ENCODE measurements around the gene KIF9. TPM values are rescaled to one million over a fixed set of nuclear protein-coding genes. Genes with fewer than 3 reads are reported as not detected.
"Not testable (repeated sequence)": the region's sequence is repeated elsewhere in the genome, so short reads cannot be mapped to it uniquely, and the experiment has no call there.

The KIF9 gene
- total RNA-seq, 1 donor from 2014 or later = 7.5 TPM

DNA sequence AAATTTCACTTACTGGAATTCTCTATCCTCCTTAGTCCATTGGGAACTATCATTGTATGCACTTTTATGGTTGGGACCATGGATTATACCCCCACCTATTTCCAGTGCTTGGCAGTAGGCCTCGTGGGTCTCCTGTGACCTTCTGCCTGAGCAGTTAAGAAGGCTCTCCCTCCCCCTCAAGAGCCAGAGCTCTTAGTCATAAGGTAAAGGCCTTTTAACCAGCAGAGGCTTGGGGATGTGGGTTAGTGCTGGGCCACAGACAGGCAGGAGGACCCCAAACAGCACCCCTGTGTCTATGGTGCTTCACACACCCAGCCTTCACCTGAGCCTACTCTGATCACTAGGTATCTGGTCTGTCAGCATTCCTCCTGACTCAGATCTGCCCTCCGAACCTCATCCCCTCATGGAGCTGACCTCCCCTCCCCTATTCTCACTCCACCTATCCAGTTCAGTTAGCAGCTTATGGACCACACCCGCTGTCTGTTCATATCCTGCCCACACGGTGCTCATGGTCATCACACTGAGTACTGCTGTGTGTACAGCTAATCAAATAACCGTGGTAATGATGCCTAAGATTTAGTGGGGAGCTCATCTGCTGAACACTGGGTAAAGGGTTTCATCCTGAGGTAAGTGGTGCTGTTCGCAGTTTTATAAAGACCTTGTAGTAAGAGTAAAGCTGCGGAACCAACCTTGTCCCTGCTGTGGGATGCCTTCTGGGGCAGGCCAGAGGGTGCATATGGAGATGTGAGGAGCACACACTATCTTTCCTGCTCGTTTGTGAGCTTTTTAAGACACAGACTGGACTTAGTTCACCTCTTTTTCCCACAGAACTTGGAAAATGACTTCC lies 41.1 kb upstream of the KIF9 start:
- Histone ChIP-seq H3K79me2 (ENCODE audit: insufficient read depth, low read length) (no peaks in the 10 kb centered on the region), H3K27me3 (ENCODE audit: insufficient read depth, low read length) (no peaks in the 10 kb centered on the region), H3K9ac (ENCODE audit: low read length) (peak overlapping the region; percentile 2), H3K36me3 (ENCODE audit: insufficient read depth, low read length) (no peaks in the 10 kb centered on the region), H3K27ac (ENCODE audit: low read depth, low read length) (peak overlapping the region; percentile 5), H3K9me3 (ENCODE audit: insufficient read depth, low read depth, low read length) (no peaks in the 10 kb centered on the region), H4K20me1 (ENCODE audit: insufficient read depth, low read length) (peaks cover 51% of the 10 kb centered on the region), H3K4me2 (ENCODE audit: low read length) (peak overlapping the region; percentile 41), H2AFZ (ENCODE audit: low read depth, low read length) (no peak overlapping the region), H3K4me3 (ENCODE audit: insufficient read depth, low read depth, low read length) (no peak overlapping the region), H3K4me1 (ENCODE audit: insufficient read depth, low read length) (peaks cover 10% of the 10 kb centered on the region)
- H3K4me3 Mint-ChIP-seq (ENCODE audit: unreplicated experiment) = no peak overlapping the region
- H3K27me3 Mint-ChIP-seq (ENCODE audit: low read depth, unreplicated experiment) = no peaks in the 10 kb centered on the region
- peaks cover 16% of the 10 kb centered on the region for H3K36me3 Mint-ChIP-seq (ENCODE audit: low read depth, unreplicated experiment)
- FAIRE-seq (no peak), DNase-seq (ENCODE audit: low read depth) (peak; percentile 44)
- H3K27ac Mint-ChIP-seq (ENCODE audit: unreplicated experiment) = peak overlapping the region; percentile 64
- TF ChIP-seq EZH2 (IDR thresholded peaks at IDR 0.05; ENCODE audit: insufficient read depth, low read length) = no peak
- no peak for TF ChIP-seq CTCF (IDR thresholded peaks at IDR 0.05; ENCODE audit: insufficient read depth, low read depth, low read length)
- no peaks in the 10 kb centered on the region for H3K9me3 Mint-ChIP-seq (ENCODE audit: unreplicated experiment)
- peaks cover 12% of the 10 kb centered on the region for H3K4me1 Mint-ChIP-seq (ENCODE audit: low read depth, unreplicated experiment)

- H3K36me3 ChIP-seq (ENCODE audit: insufficient read depth, low read length) = no peaks in the 10 kb centered on the region
- H3K9me3 Mint-ChIP-seq (ENCODE audit: unreplicated experiment) = no peaks in the 10 kb centered on the region
- H3K27ac ChIP-seq (ENCODE audit: low read depth, low read length) = no peak overlapping the region
- TF ChIP-seq EZH2 (IDR thresholded peaks at IDR 0.05; ENCODE audit: insufficient read depth, low read length) = no peak
- TF ChIP-seq CTCF (IDR thresholded peaks at IDR 0.05; ENCODE audit: insufficient read depth, low read depth, low read length) = no peak
- FAIRE-seq (no peak), DNase-seq (ENCODE audit: low read depth) (no peak)
- H3K27me3 ChIP-seq (ENCODE audit: insufficient read depth, low read length) = no peaks in the 10 kb centered on the region
- H3K9ac ChIP-seq (ENCODE audit: low read length) = no peak overlapping the region
- H3K4me1 ChIP-seq (ENCODE audit: insufficient read depth, low read length) = peaks cover 10% of the 10 kb centered on the region
- H3K27ac Mint-ChIP-seq (ENCODE audit: unreplicated experiment) = no peak overlapping the region
- no peak overlapping the region for H3K4me3 ChIP-seq (ENCODE audit: insufficient read depth, low read depth, low read length)
- no peak overlapping the region for H3K4me3 Mint-ChIP-seq (ENCODE audit: unreplicated experiment)
- H3K4me2 ChIP-seq (ENCODE audit: low read length) = no peak overlapping the region
- H3K27me3 Mint-ChIP-seq (ENCODE audit: low read depth, unreplicated experiment) = no peaks in the 10 kb centered on the region
- H4K20me1 ChIP-seq (ENCODE audit: insufficient read depth, low read length) = peaks cover 53% of the 10 kb centered on the region
- H3K9me3 ChIP-seq (ENCODE audit: insufficient read depth, low read depth, low read length) = no peaks in the 10 kb centered on the region
- no peak overlapping the region for H2AFZ ChIP-seq (ENCODE audit: low read depth, low read length)
- peaks cover 13% of the 10 kb centered on the region for H3K36me3 Mint-ChIP-seq (ENCODE audit: low read depth, unreplicated experiment)
- H3K79me2 ChIP-seq (ENCODE audit: insufficient read depth, low read length) = peaks cover 5% of the 10 kb centered on the region
- H3K4me1 Mint-ChIP-seq (ENCODE audit: low read depth, unreplicated experiment) = peaks cover 13% of the 10 kb centered on the region
Measured at GRCh38 chr3:47319956-47320355, 37.4 kb upstream of the KIF9 start.

- no peaks in the 10 kb centered on the region for H3K36me3 ChIP-seq (ENCODE audit: insufficient read depth, low read length)
- H3K27ac ChIP-seq (ENCODE audit: low read depth, low read length) = no peak overlapping the region
- peaks cover 9% of the 10 kb centered on the region for H3K4me1 ChIP-seq (ENCODE audit: insufficient read depth, low read length)
- no peaks in the 10 kb centered on the region for H3K9me3 ChIP-seq (ENCODE audit: insufficient read depth, low read depth, low read length)
- H3K4me3 ChIP-seq (ENCODE audit: insufficient read depth, low read depth, low read length) = no peak overlapping the region
- TF ChIP-seq EZH2 (IDR thresholded peaks at IDR 0.05; ENCODE audit: insufficient read depth, low read length) (no peak), CTCF (IDR thresholded peaks at IDR 0.05; ENCODE audit: insufficient read depth, low read depth, low read length) (no peak)
- H3K27me3 Mint-ChIP-seq (ENCODE audit: low read depth, unreplicated experiment) = no peaks in the 10 kb centered on the region
- DNase-seq (ENCODE audit: low read depth) = no peak
- no peak for FAIRE-seq
- H3K27ac Mint-ChIP-seq (ENCODE audit: unreplicated experiment) = no peak overlapping the region
- H3K9ac ChIP-seq (ENCODE audit: low read length) = no peak overlapping the region
- H3K9me3 Mint-ChIP-seq (ENCODE audit: unreplicated experiment) = peaks cover 3% of the 10 kb centered on the region
- peaks cover 5% of the 10 kb centered on the region for H3K79me2 ChIP-seq (ENCODE audit: insufficient read depth, low read length)
- H4K20me1 ChIP-seq (ENCODE audit: insufficient read depth, low read length) = peaks cover 56% of the 10 kb centered on the region
- H3K4me2 ChIP-seq (ENCODE audit: low read length) = no peak overlapping the region
- no peaks in the 10 kb centered on the region for H3K27me3 ChIP-seq (ENCODE audit: insufficient read depth, low read length)
- H2AFZ ChIP-seq (ENCODE audit: low read depth, low read length) = no peak overlapping the region
- H3K36me3 Mint-ChIP-seq (ENCODE audit: low read depth, unreplicated experiment) = peaks cover 13% of the 10 kb centered on the region
- H3K4me1 Mint-ChIP-seq (ENCODE audit: low read depth, unreplicated experiment) = peaks cover 16% of the 10 kb centered on the region
- no peak overlapping the region for H3K4me3 Mint-ChIP-seq (ENCODE audit: unreplicated experiment)
Measured at GRCh38 chr3:47318916-47319315, 36.3 kb upstream of the KIF9 start.

GRCh38 chr3:47316151-47316550 lies 33.6 kb upstream of the KIF9 start:
- not testable (repeated sequence) for H3K4me1 ChIP-seq (ENCODE audit: insufficient read depth, low read length); H3K36me3 Mint-ChIP-seq (ENCODE audit: low read depth, unreplicated experiment); H3K4me2 ChIP-seq (ENCODE audit: low read length); FAIRE-seq; H3K9me3 ChIP-seq (ENCODE audit: insufficient read depth, low read depth, low read length); H3K27me3 ChIP-seq (ENCODE audit: insufficient read depth, low read length); H3K36me3 ChIP-seq (ENCODE audit: insufficient read depth, low read length); H3K9ac ChIP-seq (ENCODE audit: low read length); H3K9me3 Mint-ChIP-seq (ENCODE audit: unreplicated experiment); H3K4me1 Mint-ChIP-seq (ENCODE audit: low read depth, unreplicated experiment); H3K27ac Mint-ChIP-seq (ENCODE audit: unreplicated experiment); H3K27ac ChIP-seq (ENCODE audit: low read depth, low read length); H3K27me3 Mint-ChIP-seq (ENCODE audit: low read depth, unreplicated experiment); H3K4me3 ChIP-seq (ENCODE audit: insufficient read depth, low read depth, low read length); H2AFZ ChIP-seq (ENCODE audit: low read depth, low read length); DNase-seq (ENCODE audit: low read depth); H3K4me3 Mint-ChIP-seq (ENCODE audit: unreplicated experiment)
- Histone ChIP-seq H3K79me2 (ENCODE audit: insufficient read depth, low read length) (peaks cover 18% of the 10 kb centered on the region), H4K20me1 (ENCODE audit: insufficient read depth, low read length) (peaks cover 55% of the 10 kb centered on the region)

Measured in astrocyte (in vitro differentiated cells and primary cell).